ENCODE results near the gene PGM1. TPM values are rescaled to one million over a fixed set of nuclear protein-coding genes. Genes with fewer than 3 reads are reported as not detected.

The PGM1 gene
- total RNA-seq, 1 donor: 62.2 TPM

DNA sequence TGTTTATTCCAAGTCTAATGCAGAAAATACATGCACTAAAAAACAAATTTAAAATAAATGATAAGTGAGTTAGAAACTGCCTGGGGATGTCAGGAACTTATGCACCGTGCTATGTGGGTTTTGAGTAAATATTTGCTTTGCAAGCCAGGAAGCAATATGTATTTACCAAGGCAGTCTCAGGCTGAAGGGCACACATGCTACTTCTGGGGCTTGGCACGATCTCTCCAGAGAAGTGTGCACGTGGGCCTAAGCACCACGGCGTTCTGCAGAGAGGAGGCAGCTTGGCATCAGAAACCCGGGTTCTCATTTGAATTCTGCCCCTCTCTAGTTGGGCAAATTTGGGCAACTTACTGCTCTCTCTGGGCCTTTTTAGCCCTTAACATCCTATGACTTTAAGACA, 108.0 kb downstream of the PGM1 start:
- TF ChIP-seq, protein P1, sequence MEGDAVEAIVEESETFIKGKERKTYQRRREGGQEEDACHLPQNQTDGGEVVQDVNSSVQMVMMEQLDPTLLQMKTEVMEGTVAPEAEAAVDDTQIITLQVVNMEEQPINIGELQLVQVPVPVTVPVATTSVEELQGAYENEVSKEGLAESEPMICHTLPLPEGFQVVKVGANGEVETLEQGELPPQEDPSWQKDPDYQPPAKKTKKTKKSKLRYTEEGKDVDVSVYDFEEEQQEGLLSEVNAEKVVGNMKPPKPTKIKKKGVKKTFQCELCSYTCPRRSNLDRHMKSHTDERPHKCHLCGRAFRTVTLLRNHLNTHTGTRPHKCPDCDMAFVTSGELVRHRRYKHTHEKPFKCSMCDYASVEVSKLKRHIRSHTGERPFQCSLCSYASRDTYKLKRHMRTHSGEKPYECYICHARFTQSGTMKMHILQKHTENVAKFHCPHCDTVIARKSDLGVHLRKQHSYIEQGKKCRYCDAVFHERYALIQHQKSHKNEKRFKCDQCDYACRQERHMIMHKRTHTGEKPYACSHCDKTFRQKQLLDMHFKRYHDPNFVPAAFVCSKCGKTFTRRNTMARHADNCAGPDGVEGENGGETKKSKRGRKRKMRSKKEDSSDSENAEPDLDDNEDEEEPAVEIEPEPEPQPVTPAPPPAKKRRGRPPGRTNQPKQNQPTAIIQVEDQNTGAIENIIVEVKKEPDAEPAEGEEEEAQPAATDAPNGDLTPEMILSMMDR (IDR thresholded peaks at IDR 0.05; ENCODE audit: insufficient read depth, low read depth, low read length): no peak
- DNase-seq (ENCODE audit: low read depth): no peak
- no peak overlapping the region for H3K4me3 ChIP-seq (ENCODE audit: low read depth, low read length)

- TF ChIP-seq, protein P1 (IDR thresholded peaks at IDR 0.05; ENCODE audit: insufficient read depth, low read depth, low read length): no peak
- DNase-seq (ENCODE audit: low read depth): no peak
- H3K4me3 ChIP-seq (ENCODE audit: low read depth, low read length): no peak overlapping the region
Measured at GRCh38 chr1:63703701-63704107, 110.5 kb downstream of the PGM1 start.

GRCh38 chr1:63704443-63704842, 111.2 kb downstream of the PGM1 start:
- no peak for DNase-seq (ENCODE audit: low read depth)

GRCh38 chr1:63705078-63705477, 111.9 kb downstream of the PGM1 start:
- TF ChIP-seq, protein P1 (IDR thresholded peaks at IDR 0.05; ENCODE audit: insufficient read depth, low read depth, low read length): no peak
- H3K4me3 ChIP-seq (ENCODE audit: low read depth, low read length): no peak overlapping the region
- DNase-seq (ENCODE audit: low read depth): no peak

More at GRCh38 chr1:63704443-63704842, 111.2 kb downstream of the PGM1 start:
- no peak overlapping the region for H3K4me3 ChIP-seq (ENCODE audit: low read depth, low read length)
- TF ChIP-seq, protein P1 (IDR thresholded peaks at IDR 0.05; ENCODE audit: insufficient read depth, low read depth, low read length): no peak

GRCh38 chr1:63709267-63709828, 116.1 kb downstream of the PGM1 start:
- DNase-seq (ENCODE audit: low read depth): no peak
- H3K4me3 ChIP-seq (ENCODE audit: low read depth, low read length): no peak overlapping the region
- TF ChIP-seq, protein P1 (IDR thresholded peaks at IDR 0.05; ENCODE audit: insufficient read depth, low read depth, low read length): no peak

Small RNA genes within 50 kb of the gene (small RNA-seq; reads per million reads assigned to genes)
- gene RF02105 (not detected), gene RF02106 (not detected), gene RF02107 (not detected), gene RF02108 (not detected), gene RF02109 (not detected), gene RF02110 (not detected)

Other genes starting within 250 kb of the PGM1 start
- 8.7 and 13.0 TPM in 2 replicates for gene ALG6, start 225.8 kb upstream of the PGM1 start, total RNA-seq
- 18.1 and 19.3 TPM in 2 replicates for gene ITGB3BP, start 70.2 kb upstream of the PGM1 start, total RNA-seq
- 4.2 and 6.5 TPM in 2 replicates for gene EFCAB7, start 69.9 kb upstream of the PGM1 start, total RNA-seq
- 8.6 and 10.3 TPM in 2 replicates for gene ROR1, start 180.6 kb downstream of the PGM1 start, total RNA-seq

All from fibroblast of villous mesenchyme (primary cell).